Astrocyte (in vitro differentiated cells and primary cell): ENCODE data around the gene ENOX2.

Experiments used
- EZH2 ChIP-seq: IDR thresholded peaks from 2 replicates; pipeline ENCODE4 v1.6.1; 2012; ENCODE audit warnings: mild to moderate bottlenecking, low read length, inconsistent platforms; ENCODE audit not compliant: insufficient read depth
- TF ChIP-seq, protein P1 (sequence below): IDR thresholded peaks from 2 replicates; pipeline ENCODE4 v1.5.1; 2011; ENCODE audit warnings: low read depth, mild to moderate bottlenecking, inconsistent platforms, low read length, moderate library complexity; ENCODE audit not compliant: insufficient read depth

GRCh38 chrX:130714135-130714534, 188.9 kb downstream of the ENOX2 start:
- TF ChIP-seq, protein P1, sequence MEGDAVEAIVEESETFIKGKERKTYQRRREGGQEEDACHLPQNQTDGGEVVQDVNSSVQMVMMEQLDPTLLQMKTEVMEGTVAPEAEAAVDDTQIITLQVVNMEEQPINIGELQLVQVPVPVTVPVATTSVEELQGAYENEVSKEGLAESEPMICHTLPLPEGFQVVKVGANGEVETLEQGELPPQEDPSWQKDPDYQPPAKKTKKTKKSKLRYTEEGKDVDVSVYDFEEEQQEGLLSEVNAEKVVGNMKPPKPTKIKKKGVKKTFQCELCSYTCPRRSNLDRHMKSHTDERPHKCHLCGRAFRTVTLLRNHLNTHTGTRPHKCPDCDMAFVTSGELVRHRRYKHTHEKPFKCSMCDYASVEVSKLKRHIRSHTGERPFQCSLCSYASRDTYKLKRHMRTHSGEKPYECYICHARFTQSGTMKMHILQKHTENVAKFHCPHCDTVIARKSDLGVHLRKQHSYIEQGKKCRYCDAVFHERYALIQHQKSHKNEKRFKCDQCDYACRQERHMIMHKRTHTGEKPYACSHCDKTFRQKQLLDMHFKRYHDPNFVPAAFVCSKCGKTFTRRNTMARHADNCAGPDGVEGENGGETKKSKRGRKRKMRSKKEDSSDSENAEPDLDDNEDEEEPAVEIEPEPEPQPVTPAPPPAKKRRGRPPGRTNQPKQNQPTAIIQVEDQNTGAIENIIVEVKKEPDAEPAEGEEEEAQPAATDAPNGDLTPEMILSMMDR, result no peak
- TF ChIP-seq EZH2, result no peak
